ENCODE results near the gene RAB11FIP4. TPM values are rescaled to one million over a fixed set of nuclear protein-coding genes. Genes with fewer than 3 reads are reported as not detected.

The RAB11FIP4 gene
- total and polyA plus RNA-seq, 2 of the 8 experiments (the other 6 are each of a cell fraction or from before 2014, with no cell fraction given), result 21.7 to 53.2 TPM

DNA sequence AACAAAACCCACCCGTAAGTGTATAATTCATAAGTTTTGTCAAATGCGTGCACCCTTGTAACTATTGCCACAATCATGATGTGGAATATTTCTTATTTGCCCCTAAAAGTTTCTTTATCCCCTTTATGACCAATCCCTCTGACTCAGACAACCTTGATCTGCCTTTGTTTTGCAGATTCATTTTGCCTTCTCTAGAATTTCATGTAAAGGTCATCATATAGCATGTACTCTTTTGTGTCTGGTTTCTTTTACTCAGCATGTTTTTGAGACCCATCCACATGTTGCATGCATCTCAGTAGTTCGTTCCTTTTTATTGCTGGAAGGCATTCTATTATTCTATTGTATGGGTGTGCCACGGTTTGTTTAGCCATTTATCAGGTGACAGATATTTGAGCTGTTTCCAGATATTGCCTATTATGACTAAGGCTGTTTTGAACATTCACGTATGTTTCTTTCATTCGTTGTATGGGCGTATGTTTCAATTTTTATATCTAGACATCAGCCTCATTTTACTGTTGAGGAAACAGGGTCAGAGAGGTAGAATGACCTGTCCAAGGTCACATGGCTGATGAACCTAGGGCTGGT is 192.4 kb downstream of the RAB11FIP4 start (continued):
- TF ChIP-seq, protein P1, sequence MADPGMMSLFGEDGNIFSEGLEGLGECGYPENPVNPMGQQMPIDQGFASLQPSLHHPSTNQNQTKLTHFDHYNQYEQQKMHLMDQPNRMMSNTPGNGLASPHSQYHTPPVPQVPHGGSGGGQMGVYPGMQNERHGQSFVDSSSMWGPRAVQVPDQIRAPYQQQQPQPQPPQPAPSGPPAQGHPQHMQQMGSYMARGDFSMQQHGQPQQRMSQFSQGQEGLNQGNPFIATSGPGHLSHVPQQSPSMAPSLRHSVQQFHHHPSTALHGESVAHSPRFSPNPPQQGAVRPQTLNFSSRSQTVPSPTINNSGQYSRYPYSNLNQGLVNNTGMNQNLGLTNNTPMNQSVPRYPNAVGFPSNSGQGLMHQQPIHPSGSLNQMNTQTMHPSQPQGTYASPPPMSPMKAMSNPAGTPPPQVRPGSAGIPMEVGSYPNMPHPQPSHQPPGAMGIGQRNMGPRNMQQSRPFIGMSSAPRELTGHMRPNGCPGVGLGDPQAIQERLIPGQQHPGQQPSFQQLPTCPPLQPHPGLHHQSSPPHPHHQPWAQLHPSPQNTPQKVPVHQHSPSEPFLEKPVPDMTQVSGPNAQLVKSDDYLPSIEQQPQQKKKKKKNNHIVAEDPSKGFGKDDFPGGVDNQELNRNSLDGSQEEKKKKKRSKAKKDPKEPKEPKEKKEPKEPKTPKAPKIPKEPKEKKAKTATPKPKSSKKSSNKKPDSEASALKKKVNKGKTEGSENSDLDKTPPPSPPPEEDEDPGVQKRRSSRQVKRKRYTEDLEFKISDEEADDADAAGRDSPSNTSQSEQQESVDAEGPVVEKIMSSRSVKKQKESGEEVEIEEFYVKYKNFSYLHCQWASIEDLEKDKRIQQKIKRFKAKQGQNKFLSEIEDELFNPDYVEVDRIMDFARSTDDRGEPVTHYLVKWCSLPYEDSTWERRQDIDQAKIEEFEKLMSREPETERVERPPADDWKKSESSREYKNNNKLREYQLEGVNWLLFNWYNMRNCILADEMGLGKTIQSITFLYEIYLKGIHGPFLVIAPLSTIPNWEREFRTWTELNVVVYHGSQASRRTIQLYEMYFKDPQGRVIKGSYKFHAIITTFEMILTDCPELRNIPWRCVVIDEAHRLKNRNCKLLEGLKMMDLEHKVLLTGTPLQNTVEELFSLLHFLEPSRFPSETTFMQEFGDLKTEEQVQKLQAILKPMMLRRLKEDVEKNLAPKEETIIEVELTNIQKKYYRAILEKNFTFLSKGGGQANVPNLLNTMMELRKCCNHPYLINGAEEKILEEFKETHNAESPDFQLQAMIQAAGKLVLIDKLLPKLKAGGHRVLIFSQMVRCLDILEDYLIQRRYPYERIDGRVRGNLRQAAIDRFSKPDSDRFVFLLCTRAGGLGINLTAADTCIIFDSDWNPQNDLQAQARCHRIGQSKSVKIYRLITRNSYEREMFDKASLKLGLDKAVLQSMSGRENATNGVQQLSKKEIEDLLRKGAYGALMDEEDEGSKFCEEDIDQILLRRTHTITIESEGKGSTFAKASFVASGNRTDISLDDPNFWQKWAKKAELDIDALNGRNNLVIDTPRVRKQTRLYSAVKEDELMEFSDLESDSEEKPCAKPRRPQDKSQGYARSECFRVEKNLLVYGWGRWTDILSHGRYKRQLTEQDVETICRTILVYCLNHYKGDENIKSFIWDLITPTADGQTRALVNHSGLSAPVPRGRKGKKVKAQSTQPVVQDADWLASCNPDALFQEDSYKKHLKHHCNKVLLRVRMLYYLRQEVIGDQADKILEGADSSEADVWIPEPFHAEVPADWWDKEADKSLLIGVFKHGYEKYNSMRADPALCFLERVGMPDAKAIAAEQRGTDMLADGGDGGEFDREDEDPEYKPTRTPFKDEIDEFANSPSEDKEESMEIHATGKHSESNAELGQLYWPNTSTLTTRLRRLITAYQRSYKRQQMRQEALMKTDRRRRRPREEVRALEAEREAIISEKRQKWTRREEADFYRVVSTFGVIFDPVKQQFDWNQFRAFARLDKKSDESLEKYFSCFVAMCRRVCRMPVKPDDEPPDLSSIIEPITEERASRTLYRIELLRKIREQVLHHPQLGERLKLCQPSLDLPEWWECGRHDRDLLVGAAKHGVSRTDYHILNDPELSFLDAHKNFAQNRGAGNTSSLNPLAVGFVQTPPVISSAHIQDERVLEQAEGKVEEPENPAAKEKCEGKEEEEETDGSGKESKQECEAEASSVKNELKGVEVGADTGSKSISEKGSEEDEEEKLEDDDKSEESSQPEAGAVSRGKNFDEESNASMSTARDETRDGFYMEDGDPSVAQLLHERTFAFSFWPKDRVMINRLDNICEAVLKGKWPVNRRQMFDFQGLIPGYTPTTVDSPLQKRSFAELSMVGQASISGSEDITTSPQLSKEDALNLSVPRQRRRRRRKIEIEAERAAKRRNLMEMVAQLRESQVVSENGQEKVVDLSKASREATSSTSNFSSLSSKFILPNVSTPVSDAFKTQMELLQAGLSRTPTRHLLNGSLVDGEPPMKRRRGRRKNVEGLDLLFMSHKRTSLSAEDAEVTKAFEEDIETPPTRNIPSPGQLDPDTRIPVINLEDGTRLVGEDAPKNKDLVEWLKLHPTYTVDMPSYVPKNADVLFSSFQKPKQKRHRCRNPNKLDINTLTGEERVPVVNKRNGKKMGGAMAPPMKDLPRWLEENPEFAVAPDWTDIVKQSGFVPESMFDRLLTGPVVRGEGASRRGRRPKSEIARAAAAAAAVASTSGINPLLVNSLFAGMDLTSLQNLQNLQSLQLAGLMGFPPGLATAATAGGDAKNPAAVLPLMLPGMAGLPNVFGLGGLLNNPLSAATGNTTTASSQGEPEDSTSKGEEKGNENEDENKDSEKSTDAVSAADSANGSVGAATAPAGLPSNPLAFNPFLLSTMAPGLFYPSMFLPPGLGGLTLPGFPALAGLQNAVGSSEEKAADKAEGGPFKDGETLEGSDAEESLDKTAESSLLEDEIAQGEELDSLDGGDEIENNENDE (IDR thresholded peaks at IDR 0.05; ENCODE audit: insufficient replicate concordance, low read length), result no peak
- TF ChIP-seq TCF12 (IDR thresholded peaks at IDR 0.05; ENCODE audit: low read depth, low read length), result no peak
- TF ChIP-seq, protein P2, sequence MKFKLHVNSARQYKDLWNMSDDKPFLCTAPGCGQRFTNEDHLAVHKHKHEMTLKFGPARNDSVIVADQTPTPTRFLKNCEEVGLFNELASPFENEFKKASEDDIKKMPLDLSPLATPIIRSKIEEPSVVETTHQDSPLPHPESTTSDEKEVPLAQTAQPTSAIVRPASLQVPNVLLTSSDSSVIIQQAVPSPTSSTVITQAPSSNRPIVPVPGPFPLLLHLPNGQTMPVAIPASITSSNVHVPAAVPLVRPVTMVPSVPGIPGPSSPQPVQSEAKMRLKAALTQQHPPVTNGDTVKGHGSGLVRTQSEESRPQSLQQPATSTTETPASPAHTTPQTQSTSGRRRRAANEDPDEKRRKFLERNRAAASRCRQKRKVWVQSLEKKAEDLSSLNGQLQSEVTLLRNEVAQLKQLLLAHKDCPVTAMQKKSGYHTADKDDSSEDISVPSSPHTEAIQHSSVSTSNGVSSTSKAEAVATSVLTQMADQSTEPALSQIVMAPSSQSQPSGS (IDR thresholded peaks at IDR 0.05; ENCODE audit: low read length), result no peak
- TF ChIP-seq BACH1 (IDR thresholded peaks at IDR 0.05; ENCODE audit: low read length), result no peak
